ENCODE data around the gene RAB27A. TPM values are rescaled to one million over a fixed set of nuclear protein-coding genes. Genes with fewer than 3 reads are reported as not detected.

The RAB27A gene
- total RNA-seq, 6 donors from 2014 or later = 24.1 to 97.8 (median 62.5) TPM

GRCh38 chr15:55270291-55270690 is 19.3 kb downstream of the RAB27A start:
- TF ChIP-seq EP300 (IDR thresholded peaks at IDR 0.05) (no peak), POLR2A (IDR thresholded peaks at IDR 0.05) (no peak), POLR2AphosphoS5 (IDR thresholded peaks at IDR 0.05) (no peak)
- TF ChIP-seq, protein P1, sequence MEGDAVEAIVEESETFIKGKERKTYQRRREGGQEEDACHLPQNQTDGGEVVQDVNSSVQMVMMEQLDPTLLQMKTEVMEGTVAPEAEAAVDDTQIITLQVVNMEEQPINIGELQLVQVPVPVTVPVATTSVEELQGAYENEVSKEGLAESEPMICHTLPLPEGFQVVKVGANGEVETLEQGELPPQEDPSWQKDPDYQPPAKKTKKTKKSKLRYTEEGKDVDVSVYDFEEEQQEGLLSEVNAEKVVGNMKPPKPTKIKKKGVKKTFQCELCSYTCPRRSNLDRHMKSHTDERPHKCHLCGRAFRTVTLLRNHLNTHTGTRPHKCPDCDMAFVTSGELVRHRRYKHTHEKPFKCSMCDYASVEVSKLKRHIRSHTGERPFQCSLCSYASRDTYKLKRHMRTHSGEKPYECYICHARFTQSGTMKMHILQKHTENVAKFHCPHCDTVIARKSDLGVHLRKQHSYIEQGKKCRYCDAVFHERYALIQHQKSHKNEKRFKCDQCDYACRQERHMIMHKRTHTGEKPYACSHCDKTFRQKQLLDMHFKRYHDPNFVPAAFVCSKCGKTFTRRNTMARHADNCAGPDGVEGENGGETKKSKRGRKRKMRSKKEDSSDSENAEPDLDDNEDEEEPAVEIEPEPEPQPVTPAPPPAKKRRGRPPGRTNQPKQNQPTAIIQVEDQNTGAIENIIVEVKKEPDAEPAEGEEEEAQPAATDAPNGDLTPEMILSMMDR (IDR thresholded peaks at IDR 0.05) = no peak
- ATAC-seq (ENCODE audit: low FRiP score in 2 of 2) (no peak), DNase-seq (no peak)
- Histone ChIP-seq H3K27me3 (no peaks in the 10 kb centered on the region), H3K27ac (peak overlapping the region in 1 of 4 donors; percentile 10), H3K9me3 (no peaks in the 10 kb centered on the region), H3K4me1 (peaks cover 13 to 30% (median 18%) of the 10 kb centered on the region in 4 donors), H3K4me3 (no peak overlapping the region), H3K36me3 (peaks cover 0 to 17% (median 0%) of the 10 kb centered on the region in 4 donors)
- WGBS, 2 donors = 80 to 86% methylated on average over 6 of the region's 6 CpGs

GRCh38 chr15:55268176-55268695 is 21.4 kb downstream of the RAB27A start:
- Histone ChIP-seq H3K27ac (peak overlapping the region; percentile 60 to 78 (median 76)), H3K9me3 (no peaks in the 10 kb centered on the region), H3K36me3 (peaks cover 0 to 21% (median 0%) of the 10 kb centered on the region in 4 donors), H3K4me1 (peaks cover 13 to 30% (median 18%) of the 10 kb centered on the region in 4 donors), H3K4me3 (no peak overlapping the region), H3K27me3 (no peaks in the 10 kb centered on the region)
- no peak for ATAC-seq (ENCODE audit: low FRiP score in 2 of 2)
- DNase-seq = no peak
- 75 to 82% methylated on average over 2 of the region's 2 CpGs for WGBS, 2 donors
- TF ChIP-seq POLR2A (IDR thresholded peaks at IDR 0.05) = no peak
- TF ChIP-seq EP300 (IDR thresholded peaks at IDR 0.05) = no peak
- TF ChIP-seq, protein P1 (IDR thresholded peaks at IDR 0.05) = no peak
- TF ChIP-seq POLR2AphosphoS5 (IDR thresholded peaks at IDR 0.05) = no peak

GRCh38 chr15:55267401-55268175 is 22.0 kb downstream of the RAB27A start:
- Histone ChIP-seq H3K27ac (peak overlapping the region; percentile 60 to 78 (median 76)), H3K27me3 (no peaks in the 10 kb centered on the region), H3K36me3 (peaks cover 0 to 21% (median 0%) of the 10 kb centered on the region in 4 donors), H3K4me3 (peak overlapping the region in 1 of 4 donors; percentile 7), H3K9me3 (no peaks in the 10 kb centered on the region), H3K4me1 (peaks cover 13 to 30% (median 18%) of the 10 kb centered on the region in 4 donors)
- DNase-seq (peak; percentile 23 to 84), ATAC-seq (ENCODE audit: low FRiP score in 2 of 2) (peak; percentile 77 to 87)
- WGBS, 2 donors = 52 to 64% methylated on average over 10 of the region's 10 CpGs
- TF ChIP-seq POLR2A (IDR thresholded peaks at IDR 0.05) = no peak
- TF ChIP-seq EP300 (IDR thresholded peaks at IDR 0.05) = no peak
- TF ChIP-seq POLR2AphosphoS5 (IDR thresholded peaks at IDR 0.05) = peak in 1 of 2 donors; percentile 35
- TF ChIP-seq, protein P1 (IDR thresholded peaks at IDR 0.05) = no peak

DNA sequence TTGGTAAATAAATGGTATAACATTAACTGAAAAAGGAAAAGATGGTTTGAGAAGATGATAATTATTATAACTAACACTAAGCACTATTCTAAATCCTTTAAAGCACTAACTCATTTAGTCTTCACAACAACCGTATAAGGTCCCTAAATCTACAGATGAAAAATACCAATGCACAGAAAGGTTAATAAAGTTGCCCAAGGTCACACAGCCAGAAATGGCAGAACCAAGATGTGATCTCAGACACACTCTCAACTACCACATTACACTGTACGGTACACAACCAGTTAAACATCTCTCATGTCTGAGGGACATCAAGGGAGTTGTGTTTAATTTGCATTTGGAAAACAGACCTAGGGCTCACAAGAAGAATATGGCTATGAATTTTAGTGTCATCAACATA is 23.1 kb downstream of the RAB27A start:
- Histone ChIP-seq H3K4me3 (no peak overlapping the region), H3K9me3 (no peaks in the 10 kb centered on the region), H3K27ac (peak overlapping the region; percentile 60 to 78 (median 76)), H3K27me3 (no peaks in the 10 kb centered on the region), H3K36me3 (peaks cover 0 to 21% (median 0%) of the 10 kb centered on the region in 4 donors), H3K4me1 (peaks cover 13 to 30% (median 18%) of the 10 kb centered on the region in 4 donors)
- ATAC-seq (ENCODE audit: low FRiP score in 2 of 2) = no peak
- TF ChIP-seq, protein P1 (IDR thresholded peaks at IDR 0.05) = no peak
- DNase-seq = no peak
- 82 to 93% methylated on average over 2 of the region's 2 CpGs for WGBS, 2 donors

All from upper lobe of left lung (tissue), 6 donors.